Stimulated activated memory B cell treated with anti-CD40 and anti-IgM and Interleukin-4, amounts not matched to agents 10 μg/mL and 1 μg/mL and 100 μg/mL, for 72 hours (primary cell): ENCODE measurements around the gene UROC1.

Experiments used
- ATAC-seq: fragments of 150-1000 bp; cut with Tn5 transposase; 2 replicates; pipeline ENCODE4 v1.10.0; 2021
- H3K27ac Mint-ChIP-seq: one replicate; pipeline ENCODE4 v1.8.0; 2022; ENCODE audit warnings: mild to moderate bottlenecking, mixed read lengths
- H3K27me3 Mint-ChIP-seq: one replicate; pipeline ENCODE4 v1.8.0; 2022; ENCODE audit warnings: mixed read lengths
- H3K36me3 Mint-ChIP-seq: one replicate; pipeline ENCODE4 v1.8.0; 2022; ENCODE audit warnings: mixed read lengths
- H3K4me1 Mint-ChIP-seq: one replicate; pipeline ENCODE4 v1.8.0; 2022; ENCODE audit warnings: mixed read lengths
- H3K4me3 Mint-ChIP-seq: one replicate; pipeline ENCODE4 v1.8.0; 2022; ENCODE audit warnings: mild to moderate bottlenecking, moderate library complexity, mixed read lengths
- H3K9me3 Mint-ChIP-seq: one replicate; pipeline ENCODE4 v1.8.0; 2022; ENCODE audit warnings: mixed read lengths

Gene UROC1

GRCh38 chr3:126461450-126462070 lies 56.0 kb downstream of the UROC1 start:
- ATAC-seq = no peak
- Mint-ChIP-seq H3K4me3 (no peak overlapping the region), H3K36me3 (peaks cover 66% of the 10 kb centered on the region), H3K4me1 (peaks cover 14% of the 10 kb centered on the region), H3K27me3 (no peaks in the 10 kb centered on the region), H3K27ac (no peak overlapping the region), H3K9me3 (no peaks in the 10 kb centered on the region)

- no peaks in the 10 kb centered on the region for H3K9me3 Mint-ChIP-seq
- no peak overlapping the region for H3K4me3 Mint-ChIP-seq
- H3K36me3 Mint-ChIP-seq = peaks cover 61% of the 10 kb centered on the region
- no peaks in the 10 kb centered on the region for H3K27me3 Mint-ChIP-seq
- H3K27ac Mint-ChIP-seq = no peak overlapping the region
- ATAC-seq = no peak
- H3K4me1 Mint-ChIP-seq = peaks cover 9% of the 10 kb centered on the region
Observed at GRCh38 chr3:126460381-126460780, 57.2 kb downstream of the UROC1 start.

- Mint-ChIP-seq H3K4me3 (no peak overlapping the region), H3K27me3 (no peaks in the 10 kb centered on the region), H3K36me3 (peaks cover 63% of the 10 kb centered on the region), H3K4me1 (peaks cover 13% of the 10 kb centered on the region), H3K9me3 (no peaks in the 10 kb centered on the region), H3K27ac (no peak overlapping the region)
- no peak for ATAC-seq
Observed at GRCh38 chr3:126459763-126460127, 57.8 kb downstream of the UROC1 start.

GRCh38 chr3:126459111-126459762 lies 58.3 kb downstream of the UROC1 start:
- H3K36me3 Mint-ChIP-seq = peaks cover 63% of the 10 kb centered on the region
- H3K27me3 Mint-ChIP-seq = no peaks in the 10 kb centered on the region
- ATAC-seq = no peak
- no peak overlapping the region for H3K27ac Mint-ChIP-seq
- peaks cover 8% of the 10 kb centered on the region for H3K4me1 Mint-ChIP-seq
- no peak overlapping the region for H3K4me3 Mint-ChIP-seq
- no peaks in the 10 kb centered on the region for H3K9me3 Mint-ChIP-seq

- Mint-ChIP-seq H3K4me3 (no peak overlapping the region), H3K4me1 (peaks cover 7% of the 10 kb centered on the region), H3K9me3 (no peaks in the 10 kb centered on the region), H3K36me3 (peaks cover 62% of the 10 kb centered on the region), H3K27me3 (no peaks in the 10 kb centered on the region), H3K27ac (no peak overlapping the region)
- no peak for ATAC-seq
Observed at GRCh38 chr3:126456766-126457388, 60.7 kb downstream of the UROC1 start.

- Mint-ChIP-seq H3K36me3 (peaks cover 62% of the 10 kb centered on the region), H3K9me3 (no peaks in the 10 kb centered on the region)
- no peak for ATAC-seq
Observed at GRCh38 chr3:126456211-126456610, 61.4 kb downstream of the UROC1 start.

GRCh38 chr3:126454437-126455198 lies 63.0 kb downstream of the UROC1 start:
- Mint-ChIP-seq H3K36me3 (peaks cover 58% of the 10 kb centered on the region), H3K4me3 (no peak overlapping the region), H3K27me3 (no peaks in the 10 kb centered on the region), H3K9me3 (no peaks in the 10 kb centered on the region), H3K4me1 (peaks cover 7% of the 10 kb centered on the region), H3K27ac (no peak overlapping the region)
- ATAC-seq = no peak

More at GRCh38 chr3:126456211-126456610, 61.4 kb downstream of the UROC1 start:
- peaks cover 7% of the 10 kb centered on the region for H3K4me1 Mint-ChIP-seq
- H3K27ac Mint-ChIP-seq = no peak overlapping the region
- no peak overlapping the region for H3K4me3 Mint-ChIP-seq
- no peaks in the 10 kb centered on the region for H3K27me3 Mint-ChIP-seq

GRCh38 chr3:126454025-126454424 lies 63.5 kb downstream of the UROC1 start:
- Mint-ChIP-seq H3K4me3 (no peak overlapping the region), H3K27ac (no peak overlapping the region), H3K4me1 (peaks cover 7% of the 10 kb centered on the region), H3K36me3 (peaks cover 54% of the 10 kb centered on the region), H3K27me3 (no peaks in the 10 kb centered on the region), H3K9me3 (no peaks in the 10 kb centered on the region)
- ATAC-seq = no peak

- Mint-ChIP-seq H3K36me3 (peaks cover 54% of the 10 kb centered on the region), H3K9me3 (no peaks in the 10 kb centered on the region), H3K27ac (no peak overlapping the region), H3K27me3 (no peaks in the 10 kb centered on the region), H3K4me1 (peaks cover 7% of the 10 kb centered on the region), H3K4me3 (no peak overlapping the region)
- ATAC-seq = no peak
Observed at GRCh38 chr3:126452213-126452612, 65.4 kb downstream of the UROC1 start.

GRCh38 chr3:126451511-126451910 lies 66.1 kb downstream of the UROC1 start:
- H3K36me3 Mint-ChIP-seq = peaks cover 47% of the 10 kb centered on the region
- H3K27ac Mint-ChIP-seq = no peak overlapping the region
- no peak for ATAC-seq
- no peak overlapping the region for H3K4me3 Mint-ChIP-seq
- no peaks in the 10 kb centered on the region for H3K27me3 Mint-ChIP-seq
- peaks cover 7% of the 10 kb centered on the region for H3K4me1 Mint-ChIP-seq
- H3K9me3 Mint-ChIP-seq = no peaks in the 10 kb centered on the region

- H3K27ac Mint-ChIP-seq = no peak overlapping the region
- no peak for ATAC-seq
- no peaks in the 10 kb centered on the region for H3K9me3 Mint-ChIP-seq
- peaks cover 44% of the 10 kb centered on the region for H3K36me3 Mint-ChIP-seq
- no peak overlapping the region for H3K4me3 Mint-ChIP-seq
- H3K4me1 Mint-ChIP-seq = peaks cover 7% of the 10 kb centered on the region
- no peaks in the 10 kb centered on the region for H3K27me3 Mint-ChIP-seq
Observed at GRCh38 chr3:126450744-126451143, 66.8 kb downstream of the UROC1 start.

- H3K4me1 Mint-ChIP-seq = peaks cover 3% of the 10 kb centered on the region
- H3K36me3 Mint-ChIP-seq = peaks cover 40% of the 10 kb centered on the region
- no peaks in the 10 kb centered on the region for H3K9me3 Mint-ChIP-seq
- H3K27me3 Mint-ChIP-seq = no peaks in the 10 kb centered on the region
- no peak overlapping the region for H3K4me3 Mint-ChIP-seq
- ATAC-seq = no peak
- H3K27ac Mint-ChIP-seq = no peak overlapping the region
Observed at GRCh38 chr3:126450219-126450618, 67.4 kb downstream of the UROC1 start.

- no peak for ATAC-seq
- no peak overlapping the region for H3K4me3 Mint-ChIP-seq
- H3K36me3 Mint-ChIP-seq = peaks cover 34% of the 10 kb centered on the region
Observed at GRCh38 chr3:126449621-126450051, 67.9 kb downstream of the UROC1 start.

GRCh38 chr3:126448893-126449180 lies 68.7 kb downstream of the UROC1 start:
- H3K4me3 Mint-ChIP-seq = no peak overlapping the region
- H3K9me3 Mint-ChIP-seq = no peaks in the 10 kb centered on the region
- H3K27ac Mint-ChIP-seq = no peak overlapping the region
- H3K27me3 Mint-ChIP-seq = no peaks in the 10 kb centered on the region
- no peaks in the 10 kb centered on the region for H3K4me1 Mint-ChIP-seq
- H3K36me3 Mint-ChIP-seq = peaks cover 29% of the 10 kb centered on the region
- ATAC-seq = no peak

More at GRCh38 chr3:126449621-126450051, 67.9 kb downstream of the UROC1 start:
- H3K27ac Mint-ChIP-seq = no peak overlapping the region
- H3K27me3 Mint-ChIP-seq = no peaks in the 10 kb centered on the region
- no peaks in the 10 kb centered on the region for H3K4me1 Mint-ChIP-seq
- no peaks in the 10 kb centered on the region for H3K9me3 Mint-ChIP-seq

GRCh38 chr3:126448136-126448892 lies 69.3 kb downstream of the UROC1 start:
- Mint-ChIP-seq H3K4me3 (no peak overlapping the region), H3K27ac (no peak overlapping the region), H3K27me3 (no peaks in the 10 kb centered on the region), H3K4me1 (no peaks in the 10 kb centered on the region), H3K36me3 (peaks cover 30% of the 10 kb centered on the region), H3K9me3 (no peaks in the 10 kb centered on the region)
- no peak for ATAC-seq
